HepG2 (cell line): ENCODE results near the gene RARA. TPM values are rescaled to one million over a fixed set of nuclear protein-coding genes. Genes with fewer than 3 reads are reported as not detected.

Experiments used
- CEBPB ChIP-seq: IDR thresholded peaks from 2 replicates; pipeline ENCODE4 v1.6.1; 2011; ENCODE audit warnings: low read depth, low read length, improper control_type of control experiment, borderline replicate concordance
- CHCHD3 ChIP-seq: sonication (generic); formaldehyde crosslinking; IDR thresholded peaks from 2 replicates; pipeline ENCODE4 v1.8.0; 2022; ENCODE audit warnings: mild to moderate bottlenecking, missing genetic modification reagents, moderate library complexity
- DMAP1 ChIP-seq: IDR thresholded peaks from 2 replicates; pipeline ENCODE4 v1.6.1; 2016
- FOSL2 ChIP-seq: sonication (generic); formaldehyde crosslinking; IDR thresholded peaks from 2 replicates; pipeline ENCODE4 v1.4.0; 2020; ENCODE audit warnings: missing genetic modification reagents
- IKZF4 ChIP-seq: sonication (generic); formaldehyde crosslinking; IDR thresholded peaks from 2 replicates; pipeline ENCODE4 v1.5.1; 2020; ENCODE audit warnings: borderline replicate concordance, mild to moderate bottlenecking, low read depth, missing genetic modification reagents; ENCODE audit errors: not compliant biosample characterization
- JARID2 ChIP-seq: sonication (generic); formaldehyde crosslinking; IDR thresholded peaks from 2 replicates; pipeline ENCODE4 v1.8.1; 2023; ENCODE audit warnings: missing genetic modification reagents, inconsistent platforms; ENCODE audit not compliant: insufficient replicate concordance
- JUND ChIP-seq: sonication (generic); formaldehyde crosslinking; IDR thresholded peaks from 2 replicates; pipeline ENCODE4 v1.8.0; 2022; ENCODE audit warnings: mild to moderate bottlenecking, missing genetic modification reagents
- KAT8 ChIP-seq: IDR thresholded peaks from 2 replicates; pipeline ENCODE4 v1.6.1; 2016; ENCODE audit warnings: missing genetic modification reagents, missing compliant biosample characterization
- KDM5B ChIP-seq: sonication (generic); formaldehyde crosslinking; IDR thresholded peaks from 2 replicates; pipeline ENCODE4 v1.4.0; 2020; ENCODE audit warnings: missing genetic modification reagents, mild to moderate bottlenecking, borderline replicate concordance
- MLLT10 ChIP-seq: sonication (generic); formaldehyde crosslinking; IDR thresholded peaks from 2 replicates; pipeline ENCODE4 v1.4.0; 2020; ENCODE audit warnings: missing genetic modification reagents
- MXD3 ChIP-seq: IDR thresholded peaks from 2 replicates; pipeline ENCODE4 v1.6.1; 2016; ENCODE audit warnings: mild to moderate bottlenecking, missing biosample characterization, missing genetic modification reagents
- NR0B2 ChIP-seq: sonication (generic); formaldehyde crosslinking; IDR thresholded peaks from 2 replicates; pipeline ENCODE4 v1.4.0; 2020; ENCODE audit warnings: mild to moderate bottlenecking, missing genetic modification reagents
- PATZ1 ChIP-seq: sonication (generic); formaldehyde crosslinking; IDR thresholded peaks from 2 replicates; pipeline ENCODE4 v1.4.0; 2020; ENCODE audit warnings: missing genetic modification reagents
- SMC3 ChIP-seq: IDR thresholded peaks from 2 replicates; pipeline ENCODE4 v1.6.1; 2011; ENCODE audit warnings: low read length, improper control_type of control experiment
- SOX5 ChIP-seq: IDR thresholded peaks from 2 replicates; pipeline ENCODE4 v1.6.1; 2016; ENCODE audit warnings: borderline replicate concordance
- ZNF12 ChIP-seq: sonication (generic); formaldehyde crosslinking; IDR thresholded peaks from 2 replicates; pipeline ENCODE4 v1.5.0; 2020; ENCODE audit warnings: missing genetic modification reagents
- ZNF263 ChIP-seq: sonication (generic); formaldehyde crosslinking; IDR thresholded peaks from 2 replicates; pipeline ENCODE4 v1.4.0; 2020; ENCODE audit warnings: missing genetic modification reagents
- ZNF354B ChIP-seq: sonication (generic); formaldehyde crosslinking; IDR thresholded peaks from 2 replicates; pipeline ENCODE4 v1.8.0; 2022; ENCODE audit warnings: mild to moderate bottlenecking, missing genetic modification reagents
- ZNF512B ChIP-seq: sonication (generic); formaldehyde crosslinking; IDR thresholded peaks from 2 replicates; pipeline ENCODE4 v1.5.1; 2020; ENCODE audit warnings: missing genetic modification reagents, mild to moderate bottlenecking, borderline replicate concordance
- ZNF564 ChIP-seq: sonication (generic); formaldehyde crosslinking; IDR thresholded peaks from 2 replicates; pipeline ENCODE4 v1.8.1; 2023; ENCODE audit warnings: mild to moderate bottlenecking, missing genetic modification reagents
- ZNF598 ChIP-seq: sonication (generic); formaldehyde crosslinking; IDR thresholded peaks from 2 replicates; pipeline ENCODE4 v1.5.1; 2020; ENCODE audit warnings: mild to moderate bottlenecking, missing genetic modification reagents, borderline replicate concordance
- ZNF775 ChIP-seq: sonication (generic); formaldehyde crosslinking; IDR thresholded peaks from 2 replicates; pipeline ENCODE4 v1.4.0; 2020; ENCODE audit warnings: missing genetic modification reagents, mild to moderate bottlenecking, moderate library complexity, borderline replicate concordance
- ZNF839 ChIP-seq: sonication (generic); formaldehyde crosslinking; IDR thresholded peaks from 2 replicates; pipeline ENCODE4 v1.4.0; 2020; ENCODE audit warnings: missing genetic modification reagents, mild to moderate bottlenecking, borderline replicate concordance
- ZZZ3 ChIP-seq: sonication (generic); formaldehyde crosslinking; IDR thresholded peaks from 2 replicates; pipeline ENCODE4 v1.4.0; 2020; ENCODE audit warnings: missing genetic modification reagents, mild to moderate bottlenecking, borderline replicate concordance
- polyA plus RNA-seq, 8 experiments: library from polyadenylated mRNA; depleted of rRNA in 3 of 8; stranded (reverse) in 7 of 8; unstranded in 1 of 8; fragments of >200 nt; fragmentation: Illumina TruSeq in 4 of 8; extraction: Trizol in 4 of 8; gene quantifications; 2 replicates each; pipeline versions ENCODE4 v1.2.1 to v1.2.3, GENCODE V29; 2011 to 2016; ENCODE audit warnings: low read depth in 4 of 8, missing spikeins in 1 of 8, mixed read lengths in 1 of 8; ENCODE audit not compliant: insufficient read depth in 1 of 8
- total RNA-seq, 5 experiments: library from RNA; depleted of rRNA; stranded (reverse); fragments of >200 nt; fragmentation: Illumina TruSeq; extraction: Trizol; gene quantifications; 2 replicates each; pipeline ENCODE4 v1.2.3, GENCODE V29; 2016; ENCODE audit warnings: low read depth in 1 of 5

The RARA gene
- total and polyA plus RNA-seq, 2 of the 13 experiments (the other 11 are each of a cell fraction or from before 2014, with no cell fraction given): 6.4 to 8.6 TPM

- TF ChIP-seq ZZZ3 (CRISPR knock-in tag) (no peak), ZNF839 (no peak), JARID2 (no peak), DMAP1 (CRISPR knock-in tag) (no peak), NR0B2 (no peak), ZNF263 (CRISPR knock-in tag) (0 out of 2 replicates have a peak, but pooled peaks have one; percentile 16), KDM5B (peak; percentile 74), SOX5 (CRISPR knock-in tag) (peak; percentile 40; the same call in 1 of the 2 replicates), ZNF775 (CRISPR knock-in tag) (no peak), MLLT10 (CRISPR knock-in tag) (no peak), ZNF12 (CRISPR knock-in tag) (0 out of 2 replicates have a peak, but pooled peaks have one; percentile 42), MXD3 (peak; percentile 55; the same call in 1 of the 2 replicates), ZNF564 (0 out of 2 replicates have a peak, but pooled peaks have one; percentile 32), KAT8 (CRISPR knock-in tag) (0 out of 2 replicates have a peak, but pooled peaks have one; percentile 17), PATZ1 (CRISPR knock-in tag) (peak; percentile 20; the same call in 1 of the 2 replicates), FOSL2 (no peak), JUND (CRISPR knock-in tag) (peak; percentile 37; the same call in 1 of the 2 replicates), IKZF4 (CRISPR knock-in tag) (peak; percentile 56), SMC3 (peak; percentile 10; the same call in 1 of the 2 replicates), ZNF354B (CRISPR knock-in tag) (no peak), ZNF512B (CRISPR knock-in tag) (0 out of 2 replicates have a peak, but pooled peaks have one; percentile 18), CEBPB (peak; percentile 89), ZNF598 (CRISPR knock-in tag) (peak; percentile 54), CHCHD3 (CRISPR knock-in tag) (no peak)
These were observed at the start of gene RARA (continued) for GRCh38 chr17:40309031-40309948.
